Activated CD8-positive, alpha-beta T cell treated with anti-CD3 and anti-CD28 coated beads, Interleukin-2, amount 10 ng/mL, durations not matched to agents 7 days and 5 days (primary cell): Measurements from ENCODE around the gene CDC16. TPM values are rescaled to one million over a fixed set of nuclear protein-coding genes. Genes with fewer than 3 reads are reported as not detected.

ENCODE experiments used
- ATAC-seq: fragments of 150-1000 bp; cut with Tn5 transposase; one replicate; pipeline ENCODE4 v1.10.0; 2021; ENCODE audit warnings: moderate library complexity
- CTCF ChIA-PET: fragments of 350-600 bp; sonication (Branson Sonifier 250); formaldehyde crosslinking; loops from one replicate; lab custom pipeline; 2021; ENCODE audit warnings: antibody characterized with exemption; lab: Charles Lee
- POLR2A ChIA-PET: fragments of 350-600 bp; sonication (Branson Sonifier 250); formaldehyde crosslinking; loops from one replicate; lab custom pipeline; 2021; ENCODE audit warnings: antibody characterized with exemption; lab: Charles Lee
- DNase-seq: peaks from one replicate; pipeline ENCODE4 v3.0.0-alpha.2; 2020
- H3K27ac Mint-ChIP-seq: one replicate; pipeline ENCODE4 v1.8.0; 2021; ENCODE audit warnings: mild to moderate bottlenecking, mixed read lengths
- H3K27me3 Mint-ChIP-seq: one replicate; pipeline ENCODE4 v1.8.0; 2021; ENCODE audit warnings: low read depth, mixed read lengths
- H3K36me3 Mint-ChIP-seq: one replicate; pipeline ENCODE4 v1.8.0; 2021; ENCODE audit warnings: low read depth, mixed read lengths
- H3K4me1 Mint-ChIP-seq: one replicate; pipeline ENCODE4 v1.8.0; 2021; ENCODE audit warnings: low read depth, mixed read lengths
- H3K4me3 Mint-ChIP-seq: one replicate; pipeline ENCODE4 v1.8.0; 2021; ENCODE audit warnings: mild to moderate bottlenecking, mixed read lengths
- H3K9me3 Mint-ChIP-seq: one replicate; pipeline ENCODE4 v1.8.0; 2022; ENCODE audit warnings: mixed read lengths; ENCODE audit not compliant: insufficient read depth
- total RNA-seq, 2 experiments: library from RNA; stranded (reverse); gene quantifications; one replicate each; pipeline ENCODE4 v1.2.3, GENCODE V29; 2021

Gene CDC16
- total RNA-seq, 2 experiments from 2014 or later, result 71.4 to 74.7 TPM

- peaks cover 19% of the 10 kb centered on the region for H3K36me3 Mint-ChIP-seq
- no peak overlapping the region for H3K4me3 Mint-ChIP-seq
- ChIA-PET POLR2A (no interaction called here), CTCF (no interaction called here)
- no peak for DNase-seq
- no peaks in the 10 kb centered on the region for H3K9me3 Mint-ChIP-seq
- no peak overlapping the region for H3K27ac Mint-ChIP-seq
- H3K4me1 Mint-ChIP-seq, result peaks cover 13% of the 10 kb centered on the region
- no peaks in the 10 kb centered on the region for H3K27me3 Mint-ChIP-seq
- no peak for ATAC-seq
Observed at GRCh38 chr13:114309086-114309485, 74.4 kb downstream of the CDC16 start.

GRCh38 chr13:114309806-114310410 is 75.2 kb downstream of the CDC16 start:
- H3K27me3 Mint-ChIP-seq, result no peaks in the 10 kb centered on the region
- H3K36me3 Mint-ChIP-seq, result peaks cover 14% of the 10 kb centered on the region
- H3K4me3 Mint-ChIP-seq, result no peak overlapping the region
- H3K27ac Mint-ChIP-seq, result no peak overlapping the region
- ATAC-seq (no peak), DNase-seq (no peak)
- H3K4me1 Mint-ChIP-seq, result peaks cover 15% of the 10 kb centered on the region
- CTCF ChIA-PET, result no interaction called here
- H3K9me3 Mint-ChIP-seq, result no peaks in the 10 kb centered on the region
- POLR2A ChIA-PET, result no interaction called here

DNA sequence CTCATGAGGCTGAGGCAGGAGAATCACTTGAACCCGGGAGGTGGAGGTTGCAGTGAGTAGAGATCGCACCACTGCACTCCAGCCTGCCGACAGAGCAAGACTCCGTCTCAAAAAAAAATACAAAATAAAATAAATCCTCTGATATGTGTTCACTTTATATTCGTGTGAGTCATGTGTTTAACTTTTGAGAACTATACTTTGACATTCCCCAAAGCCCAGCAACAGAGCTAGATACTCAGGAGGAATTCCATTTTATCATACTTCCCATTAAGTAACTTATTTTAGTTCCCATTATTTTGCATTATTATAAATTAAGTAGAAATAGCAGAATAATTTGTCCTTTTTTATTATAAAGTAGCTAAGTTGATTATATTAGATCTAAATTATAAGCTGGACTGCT is 76.3 kb downstream of the CDC16 start:
- ATAC-seq (no peak), DNase-seq (no peak)
- Mint-ChIP-seq H3K4me1 (peaks cover 23% of the 10 kb centered on the region), H3K4me3 (no peak overlapping the region), H3K36me3 (peaks cover 19% of the 10 kb centered on the region), H3K27ac (no peak overlapping the region), H3K27me3 (no peaks in the 10 kb centered on the region), H3K9me3 (no peaks in the 10 kb centered on the region)
- ChIA-PET CTCF (no interaction called here), POLR2A (no interaction called here)

- no peak overlapping the region for H3K27ac Mint-ChIP-seq
- DNase-seq, result no peak
- peaks cover 23% of the 10 kb centered on the region for H3K4me1 Mint-ChIP-seq
- H3K9me3 Mint-ChIP-seq, result no peaks in the 10 kb centered on the region
- H3K4me3 Mint-ChIP-seq, result no peak overlapping the region
- H3K27me3 Mint-ChIP-seq, result no peaks in the 10 kb centered on the region
- CTCF ChIA-PET, result no interaction called here
- peaks cover 16% of the 10 kb centered on the region for H3K36me3 Mint-ChIP-seq
- POLR2A ChIA-PET, result no interaction called here
- ATAC-seq, result no peak
Observed at GRCh38 chr13:114311387-114311786, 76.7 kb downstream of the CDC16 start.

GRCh38 chr13:114311908-114312307 is 77.2 kb downstream of the CDC16 start:
- peaks cover 27% of the 10 kb centered on the region for H3K4me1 Mint-ChIP-seq
- ATAC-seq, result no peak
- no peaks in the 10 kb centered on the region for H3K9me3 Mint-ChIP-seq
- H3K27ac Mint-ChIP-seq, result no peak overlapping the region
- no peak for DNase-seq
- peaks cover 15% of the 10 kb centered on the region for H3K36me3 Mint-ChIP-seq
- H3K4me3 Mint-ChIP-seq, result no peak overlapping the region
- ChIA-PET POLR2A (no interaction called here), CTCF (no interaction called here)
- no peaks in the 10 kb centered on the region for H3K27me3 Mint-ChIP-seq

DNA sequence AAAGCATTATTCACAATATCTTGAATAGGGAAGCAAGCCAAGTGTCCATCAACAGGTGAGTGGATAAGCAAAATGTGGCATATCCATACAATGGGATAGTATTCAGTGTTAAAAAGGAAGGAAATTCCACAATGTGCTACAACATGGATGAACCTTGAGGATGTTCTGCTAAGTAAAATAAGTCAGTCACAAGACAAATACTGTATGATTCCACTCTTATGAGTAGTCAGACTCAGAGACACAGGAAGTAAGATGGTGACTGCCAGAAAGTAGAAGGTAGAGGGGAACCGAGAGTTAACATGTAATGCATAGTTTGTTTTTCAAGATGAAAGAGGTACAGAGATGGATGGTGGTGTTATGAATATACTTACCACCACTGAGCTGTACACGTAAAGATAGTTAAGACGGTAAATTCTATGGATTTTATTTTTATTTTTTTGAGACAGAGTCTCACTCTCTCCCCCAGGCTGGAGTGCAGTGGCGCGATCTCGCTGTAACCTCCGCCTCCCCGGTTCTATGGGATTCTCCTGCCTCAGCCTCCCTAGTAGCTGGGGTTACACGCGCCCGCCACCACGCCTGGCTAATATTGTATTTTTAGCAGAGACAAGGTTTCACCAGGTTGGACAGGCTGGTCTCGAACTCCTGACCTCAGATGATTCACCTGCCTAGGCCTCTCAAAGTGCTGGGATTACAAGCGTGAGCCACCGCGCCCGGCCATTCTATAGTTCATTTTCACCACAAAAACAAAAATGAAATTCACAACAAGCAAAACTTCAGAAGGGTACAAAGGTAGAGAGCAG is 78.6 kb downstream of the CDC16 start:
- POLR2A ChIA-PET, result interaction anchor here (0.6 to 1.0 kb wide), 3 partner anchors 10 to 32 kb away, joined by 3 to 4 read pairs (median 3); partner anchors contain the start of gene UPF3A
- DNase-seq, result no peak
- no peaks in the 10 kb centered on the region for H3K9me3 Mint-ChIP-seq
- H3K4me3 Mint-ChIP-seq, result peak overlapping the region; percentile 70
- CTCF ChIA-PET, result interaction anchor here (1.2 to 1.9 kb wide), 2 partner anchors 27 to 44 kb away, joined by 3 to 10 read pairs; no protein-coding TSS in a partner anchor
- peak overlapping the region; percentile 78 for H3K27ac Mint-ChIP-seq
- no peak for ATAC-seq
- H3K27me3 Mint-ChIP-seq, result no peaks in the 10 kb centered on the region
- peaks cover 18% of the 10 kb centered on the region for H3K36me3 Mint-ChIP-seq
- H3K4me1 Mint-ChIP-seq, result peaks cover 38% of the 10 kb centered on the region

DNA sequence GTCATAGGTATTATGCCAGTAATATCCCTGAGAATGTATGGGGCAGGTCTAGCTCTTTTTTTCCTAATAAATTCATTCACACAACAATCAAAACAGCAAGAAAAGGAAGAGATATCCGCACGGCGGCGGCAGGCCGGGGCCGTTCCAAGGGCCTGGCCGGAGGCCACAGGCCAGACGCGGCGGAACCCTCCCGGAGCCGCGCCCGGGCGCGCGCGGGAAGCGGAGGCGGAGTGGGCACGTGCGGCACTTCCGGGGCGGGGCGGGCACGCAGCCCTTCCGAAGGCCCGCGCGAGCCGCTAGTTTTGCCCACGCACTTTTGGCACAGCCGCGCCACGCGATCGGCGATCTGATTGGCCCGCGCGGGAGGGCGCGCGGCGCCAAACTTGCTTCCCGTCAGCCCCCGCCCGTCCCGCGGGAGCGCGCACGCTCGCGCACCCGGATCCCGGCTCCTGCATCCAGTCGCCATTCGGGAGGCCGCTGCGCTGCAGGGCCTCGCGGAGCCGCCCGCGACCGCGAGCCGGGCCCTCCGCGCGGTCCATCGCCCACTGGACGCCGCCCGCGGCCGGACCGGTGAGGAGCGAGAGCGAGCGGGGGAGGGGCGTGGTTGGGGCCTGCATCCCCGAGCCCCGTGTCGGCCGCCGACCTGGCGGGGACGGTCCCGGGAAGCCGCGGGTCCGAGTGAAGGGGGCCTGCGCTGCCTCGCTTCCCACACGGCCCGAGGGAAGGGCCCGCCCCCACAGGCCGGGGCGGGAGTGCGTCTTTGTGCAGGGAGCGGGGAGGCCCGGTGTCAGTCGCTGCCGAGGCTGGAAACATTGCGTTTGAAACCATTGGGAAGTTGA is 79.6 kb downstream of the CDC16 start, which contains the start of gene CHAMP1:
Gene CHAMP1, plus strand, starts transcription at position 430 of the 839 bp plus-strand sequence. CDS start 9,340 bp downstream, outside the sequence.
- CTCF ChIA-PET, result interaction anchor here (1.0 to 1.9 kb wide), 3 partner anchors 12 to 45 kb away, joined by 3 to 10 read pairs (median 3); no protein-coding TSS in a partner anchor
- POLR2A ChIA-PET, result interaction anchor here (0.6 to 1.0 kb wide), 3 partner anchors 11 to 33 kb away, joined by 3 to 4 read pairs (median 3); partner anchors contain the start of gene UPF3A
- H3K4me1 Mint-ChIP-seq, result peaks cover 47% of the 10 kb centered on the region

GRCh38 chr13:114315074-114315785 is 80.5 kb downstream of the CDC16 start:
- Mint-ChIP-seq H3K4me3 (peak overlapping the region; percentile 78), H3K9me3 (no peaks in the 10 kb centered on the region), H3K4me1 (peaks cover 55% of the 10 kb centered on the region), H3K27me3 (no peaks in the 10 kb centered on the region), H3K27ac (peak overlapping the region; percentile 72), H3K36me3 (peaks cover 34% of the 10 kb centered on the region)
- ATAC-seq (peak; percentile 6), DNase-seq (peak; percentile 25)
- POLR2A ChIA-PET, result interaction anchor here (0.6 to 1.0 kb wide), 2 partner anchors 26 to 34 kb away, joined by 3 read pairs; partner anchors contain the start of gene UPF3A
- CTCF ChIA-PET, result interaction anchor here (0.8 to 1.0 kb wide), 2 partner anchors 11 to 36 kb away, joined by 3 read pairs; no protein-coding TSS in a partner anchor

More for the DNA sequence above, 79.6 kb downstream of the CDC16 start, which contains the start of gene CHAMP1:
- ATAC-seq, result peak; percentile 92
- Mint-ChIP-seq H3K36me3 (peaks cover 26% of the 10 kb centered on the region), H3K27ac (peak within 1 kb of the TSS; percentile 78), H3K9me3 (no peaks in the 10 kb centered on the region), H3K4me3 (peak within 1 kb of the TSS; percentile 78), H3K27me3 (no peaks in the 10 kb centered on the region)
- DNase-seq, result peak; percentile 94

DNA sequence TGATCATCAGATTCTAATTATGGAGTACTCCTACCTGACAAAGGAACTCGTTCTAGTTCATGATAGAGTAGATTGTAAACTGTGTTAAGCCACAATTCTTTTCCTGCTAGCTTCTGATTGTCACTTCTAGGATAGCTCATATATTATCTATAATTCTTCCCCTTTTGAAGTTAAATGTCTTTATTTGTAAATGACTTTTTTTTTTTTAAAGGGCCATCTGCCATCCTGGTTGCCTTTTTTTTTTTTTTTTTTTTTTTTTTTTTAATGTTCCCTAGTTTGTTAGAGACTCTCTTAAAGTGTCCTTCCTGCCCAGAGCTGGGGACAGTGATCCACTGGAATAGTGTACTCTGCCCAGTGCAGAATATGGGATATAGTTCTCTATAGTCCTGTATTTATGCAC is 83.9 kb downstream of the CDC16 start:
- H3K36me3 Mint-ChIP-seq, result peaks cover 55% of the 10 kb centered on the region

DNA sequence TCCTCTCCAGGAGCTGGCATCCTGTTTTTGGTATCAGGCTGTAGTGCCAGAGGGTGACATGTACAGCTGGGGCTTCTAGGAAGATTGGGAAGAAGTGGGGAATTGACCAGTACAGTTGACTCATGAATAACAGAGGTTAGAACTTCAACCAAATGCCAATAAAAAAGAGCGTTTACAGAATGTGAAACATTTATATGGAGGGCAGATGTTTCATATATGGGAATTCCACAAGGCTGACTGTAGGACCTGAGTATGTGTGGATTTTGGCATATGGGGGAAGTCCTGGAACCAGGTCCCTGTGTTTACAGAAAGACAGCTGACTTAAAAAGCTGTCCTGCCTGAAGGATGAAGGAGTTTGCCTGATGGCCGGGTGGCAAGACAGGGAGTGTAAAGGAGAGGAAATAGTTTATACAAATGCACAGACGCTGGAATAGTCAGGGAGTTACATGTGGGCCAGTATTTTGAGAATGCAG is 84.8 kb downstream of the CDC16 start:
- POLR2A ChIA-PET, result no interaction called here
- no peak for DNase-seq
- Mint-ChIP-seq H3K36me3 (peaks cover 63% of the 10 kb centered on the region), H3K9me3 (no peaks in the 10 kb centered on the region), H3K4me3 (no peak overlapping the region), H3K27me3 (no peaks in the 10 kb centered on the region), H3K27ac (peak overlapping the region; percentile 47), H3K4me1 (peaks cover 50% of the 10 kb centered on the region)
- no peak for ATAC-seq
- CTCF ChIA-PET, result interaction anchor here (1.3 kb wide), 1 partner anchor 17 kb away, joined by 3 read pairs; no protein-coding TSS in a partner anchor

More for the DNA sequence above, 83.9 kb downstream of the CDC16 start:
- H3K4me3 Mint-ChIP-seq, result no peak overlapping the region
- H3K9me3 Mint-ChIP-seq, result no peaks in the 10 kb centered on the region
- no peaks in the 10 kb centered on the region for H3K27me3 Mint-ChIP-seq
- DNase-seq, result no peak
- H3K4me1 Mint-ChIP-seq, result peaks cover 48% of the 10 kb centered on the region
- CTCF ChIA-PET, result interaction anchor here (1.3 kb wide), 1 partner anchor 18 kb away, joined by 3 read pairs; no protein-coding TSS in a partner anchor
- POLR2A ChIA-PET, result interaction anchor here (1.4 kb wide), 1 partner anchor 39 kb away, joined by 7 read pairs; no protein-coding TSS in a partner anchor
- no peak for ATAC-seq
- H3K27ac Mint-ChIP-seq, result peak overlapping the region; percentile 16
